HG03432 (cell line): ENCODE measurements around the gene LCE4A.

Experiments
- ATAC-seq: cut with Tn5 transposase; IDR thresholded peaks from one replicate; pipeline ENCODE4 v1.9.1; 2021; ENCODE audit warnings: mild to moderate bottlenecking, moderate library complexity; ENCODE audit not compliant: unreplicated experiment

LCE4A gene

GRCh38 chr1:152745289-152745704 lies 37.3 kb downstream of the LCE4A start:
- ATAC-seq: no peak

- ATAC-seq: no peak
These were observed 37.9 kb downstream of the LCE4A start for GRCh38 chr1:152745765-152746444.

GRCh38 chr1:152747831-152748230 lies 39.9 kb downstream of the LCE4A start:
- ATAC-seq: no peak

- no peak for ATAC-seq
These were observed 44.3 kb downstream of the LCE4A start for GRCh38 chr1:152752225-152752624.

- ATAC-seq: no peak
These were observed 45.6 kb downstream of the LCE4A start for GRCh38 chr1:152753586-152753985.

GRCh38 chr1:152756872-152757271 lies 48.9 kb downstream of the LCE4A start:
- no peak for ATAC-seq

GRCh38 chr1:152757747-152758146 lies 49.8 kb downstream of the LCE4A start, which contains the start of gene KPRP:
KPRP (plus strand) TSS chr1:152758025; CDS start chr1:152759589, 1,564 bp downstream.
- no peak for ATAC-seq

- ATAC-seq: no peak
These were observed 50.7 kb downstream of the LCE4A start for GRCh38 chr1:152758636-152759035.
